ENCODE measurements around the gene CXorf65. TPM values are rescaled to one million over a fixed set of nuclear protein-coding genes. Genes with fewer than 3 reads are reported as not detected.

The CXorf65 gene
- total RNA-seq, 3 donors from 2014 or later = 6.0 to 11.3 (median 6.6) TPM

DNA sequence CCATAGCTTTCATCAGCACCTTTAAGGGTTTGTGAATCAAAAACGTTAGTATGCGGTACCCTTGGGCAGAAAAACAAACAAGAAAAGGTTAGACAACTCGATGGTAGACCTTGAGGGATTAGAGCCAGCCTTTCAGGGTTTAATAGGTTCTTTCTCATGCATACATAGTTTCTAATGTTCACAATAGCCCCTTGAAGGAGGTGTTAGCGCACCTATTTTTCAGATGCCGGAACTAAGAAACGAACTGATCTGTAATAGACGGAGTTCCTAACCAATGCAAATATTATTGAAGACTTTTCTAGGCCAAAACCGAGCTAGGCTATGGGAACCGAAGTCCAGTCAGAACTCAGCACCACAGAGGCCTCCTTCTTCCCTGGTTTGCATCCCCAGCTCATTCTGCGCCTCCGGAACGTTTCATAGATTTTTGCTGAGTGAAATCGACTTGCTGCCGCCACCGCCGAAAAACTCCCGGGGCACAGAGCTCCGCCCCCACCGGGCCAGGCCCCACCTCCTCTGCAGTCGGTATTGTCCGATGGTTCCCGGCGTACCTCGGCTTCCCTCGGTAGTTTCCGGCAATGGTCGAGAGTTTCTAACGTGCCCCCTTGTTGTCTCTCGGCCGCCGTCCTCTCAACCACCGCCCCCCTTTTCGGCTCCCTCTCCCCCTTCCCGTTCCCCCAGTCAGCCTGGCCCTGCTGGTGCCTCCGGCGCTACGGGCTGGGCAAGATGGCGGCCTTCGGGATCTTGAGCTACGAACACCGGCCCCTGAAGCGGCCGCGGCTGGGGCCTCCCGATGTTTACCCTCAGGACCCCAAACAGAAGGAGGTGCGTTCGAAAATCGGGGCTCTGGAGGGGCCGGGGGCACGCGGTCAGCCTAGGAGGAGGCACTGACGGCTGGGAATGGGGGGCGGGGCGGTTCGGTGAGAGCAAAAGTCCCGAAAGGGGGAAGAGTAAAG, 11.8 kb upstream of the CXorf65 start, which contains the start of gene MED12:
Gene MED12 (plus strand): TSS at position 565 of the 953 bp plus-strand sequence. CDS start 159 bp downstream, at position 724.
- no peaks in the 10 kb centered on the region for H3K9me3 Mint-ChIP-seq
- H3K4me3 Mint-ChIP-seq = peak within 1 kb of the TSS; percentile 86
- DNase-seq = peak; percentile 74
- peak; percentile 94 to 98 for ATAC-seq
- H3K27me3 Mint-ChIP-seq (ENCODE audit: low read depth) = no peaks in the 10 kb centered on the region
- peaks cover 14% of the 10 kb centered on the region for H3K36me3 Mint-ChIP-seq (ENCODE audit: insufficient read depth)
- H3K4me1 Mint-ChIP-seq (ENCODE audit: low read depth) = peaks cover 27% of the 10 kb centered on the region

DNA sequence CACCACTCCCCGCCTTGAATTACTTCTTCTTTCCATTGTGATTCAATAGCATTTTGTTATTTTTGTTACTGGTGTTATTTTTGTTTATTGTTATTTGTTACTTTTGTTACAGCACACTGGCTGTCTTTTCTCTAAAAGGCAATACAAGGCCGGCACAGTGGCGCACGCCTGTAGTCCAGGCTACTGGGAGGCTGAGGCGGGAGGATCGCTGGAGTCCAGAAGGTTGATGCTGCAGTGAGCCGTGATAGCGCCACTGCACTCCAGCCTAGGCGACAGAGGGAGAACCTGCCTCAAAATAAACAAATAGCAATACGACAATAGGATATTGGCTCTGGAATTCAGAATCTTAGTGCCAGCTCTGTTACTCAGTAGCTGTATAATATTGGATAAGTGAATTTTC, 10.8 kb upstream of the CXorf65 start:
- Mint-ChIP-seq H3K4me3 (no peak overlapping the region), H3K9me3 (no peaks in the 10 kb centered on the region), H3K27me3 (ENCODE audit: low read depth) (no peaks in the 10 kb centered on the region), H3K4me1 (ENCODE audit: low read depth) (peaks cover 31% of the 10 kb centered on the region), H3K36me3 (ENCODE audit: insufficient read depth) (peaks cover 9% of the 10 kb centered on the region)
- ATAC-seq (no peak), DNase-seq (no peak)

DNA sequence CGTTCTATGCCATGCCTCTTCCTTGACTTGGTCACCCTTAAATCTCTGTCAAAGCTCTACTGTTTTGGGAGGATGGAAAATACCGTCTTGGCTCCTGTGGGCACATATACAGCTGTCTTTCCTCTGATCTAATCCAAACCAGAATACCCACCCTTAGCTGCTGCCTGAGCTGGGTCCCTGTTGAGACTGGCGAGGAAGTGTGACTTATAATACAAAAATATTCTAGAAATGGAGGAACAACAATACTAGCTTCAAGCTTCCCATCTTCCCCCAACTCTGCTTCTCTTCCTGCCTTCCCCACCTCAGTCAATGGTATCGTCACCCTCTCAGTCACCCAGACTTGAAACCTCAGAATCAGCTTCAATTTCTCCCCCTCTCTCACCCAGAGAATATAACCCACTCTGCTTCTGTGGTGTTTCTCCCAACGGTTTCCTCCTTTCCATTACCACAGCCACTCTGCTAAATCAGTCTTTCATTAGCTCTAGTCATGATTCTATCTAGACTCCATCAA, 5.4 kb upstream of the CXorf65 start:
- H3K4me1 Mint-ChIP-seq (ENCODE audit: low read depth) = peaks cover 39% of the 10 kb centered on the region
- H3K4me3 Mint-ChIP-seq = peak overlapping the region; percentile 96
- DNase-seq (peak; percentile 23), ATAC-seq (peak; percentile 38 to 53)
- no peaks in the 10 kb centered on the region for H3K27me3 Mint-ChIP-seq (ENCODE audit: low read depth)
- no peaks in the 10 kb centered on the region for H3K9me3 Mint-ChIP-seq
- H3K36me3 Mint-ChIP-seq (ENCODE audit: insufficient read depth) = peaks cover 27% of the 10 kb centered on the region

GRCh38 chrX:71111141-71111843, 4.8 kb upstream of the CXorf65 start, which contains the start of gene IL2RG:
Gene IL2RG, minus strand, starts transcription at chrX:71111577. Its CDS starts 38 bp downstream, at chrX:71111539.
- peak; percentile 75 for DNase-seq
- peak; percentile 87 to 90 for ATAC-seq
- Mint-ChIP-seq H3K4me3 (peak within 1 kb of the TSS; percentile 96), H3K9me3 (no peaks in the 10 kb centered on the region), H3K27me3 (ENCODE audit: low read depth) (no peaks in the 10 kb centered on the region), H3K36me3 (ENCODE audit: insufficient read depth) (peaks cover 31% of the 10 kb centered on the region), H3K4me1 (ENCODE audit: low read depth) (peaks cover 43% of the 10 kb centered on the region)

- no peak for DNase-seq
- Mint-ChIP-seq H3K4me3 (peak overlapping the region; percentile 96), H3K4me1 (ENCODE audit: low read depth) (peaks cover 57% of the 10 kb centered on the region), H3K9me3 (no peaks in the 10 kb centered on the region), H3K27me3 (ENCODE audit: low read depth) (no peaks in the 10 kb centered on the region), H3K36me3 (ENCODE audit: insufficient read depth) (peaks cover 39% of the 10 kb centered on the region)
- ATAC-seq = no peak
Observed at GRCh38 chrX:71109051-71109450, 2.5 kb upstream of the CXorf65 start.

GRCh38 chrX:71107762-71108360, 1.3 kb upstream of the CXorf65 start:
- Mint-ChIP-seq H3K4me3 (peak overlapping the region; percentile 96), H3K9me3 (no peaks in the 10 kb centered on the region), H3K4me1 (ENCODE audit: low read depth) (peaks cover 60% of the 10 kb centered on the region), H3K27me3 (ENCODE audit: low read depth) (no peaks in the 10 kb centered on the region), H3K36me3 (ENCODE audit: insufficient read depth) (peaks cover 39% of the 10 kb centered on the region)
- ATAC-seq = no peak
- DNase-seq = no peak

DNA sequence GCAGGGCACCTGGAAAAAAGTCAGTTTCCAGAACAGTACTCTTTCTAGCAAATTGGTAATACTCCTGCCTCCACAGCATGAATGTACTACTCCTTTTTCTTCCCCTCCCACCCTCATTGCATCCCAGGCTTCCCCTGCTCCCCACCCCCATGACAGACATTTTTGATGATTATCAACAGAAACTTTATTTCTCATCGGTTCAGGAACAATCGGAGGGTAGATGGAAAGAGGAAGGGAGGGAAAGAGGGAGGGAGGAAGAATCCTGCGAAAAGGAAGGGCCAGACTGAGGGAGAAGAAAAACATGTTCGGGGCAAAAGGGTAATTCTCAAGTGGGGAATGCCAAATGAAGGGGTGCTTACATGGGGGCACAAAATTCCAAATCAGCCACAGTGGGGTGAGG, 705 bp upstream of the CXorf65 start:
- peaks cover 60% of the 10 kb centered on the region for H3K4me1 Mint-ChIP-seq (ENCODE audit: low read depth)
- H3K36me3 Mint-ChIP-seq (ENCODE audit: insufficient read depth) = peaks cover 39% of the 10 kb centered on the region

GRCh38 chrX:71105628-71106027, 912 bp downstream of the CXorf65 start:
- Mint-ChIP-seq H3K36me3 (ENCODE audit: insufficient read depth) (peaks cover 36% of the 10 kb centered on the region), H3K9me3 (no peaks in the 10 kb centered on the region), H3K4me3 (peak overlapping the region; percentile 38), H3K27me3 (ENCODE audit: low read depth) (no peaks in the 10 kb centered on the region), H3K4me1 (ENCODE audit: low read depth) (peaks cover 70% of the 10 kb centered on the region)
- ATAC-seq (no peak), DNase-seq (no peak)

More for the DNA sequence above, 705 bp upstream of the CXorf65 start:
- H3K27me3 Mint-ChIP-seq (ENCODE audit: low read depth) = no peaks in the 10 kb centered on the region
- no peaks in the 10 kb centered on the region for H3K9me3 Mint-ChIP-seq
- peak overlapping the region; percentile 96 for H3K4me3 Mint-ChIP-seq
- ATAC-seq = no peak
- DNase-seq = no peak

GRCh38 chrX:71103110-71103983, 3.2 kb downstream of the CXorf65 start:
- Mint-ChIP-seq H3K9me3 (no peaks in the 10 kb centered on the region), H3K36me3 (ENCODE audit: insufficient read depth) (peaks cover 19% of the 10 kb centered on the region), H3K27me3 (ENCODE audit: low read depth) (no peaks in the 10 kb centered on the region), H3K4me3 (peak overlapping the region; percentile 71), H3K4me1 (ENCODE audit: low read depth) (peaks cover 84% of the 10 kb centered on the region)
- ATAC-seq = peak; percentile 20 to 32
- peak; percentile 55 for DNase-seq

DNA sequence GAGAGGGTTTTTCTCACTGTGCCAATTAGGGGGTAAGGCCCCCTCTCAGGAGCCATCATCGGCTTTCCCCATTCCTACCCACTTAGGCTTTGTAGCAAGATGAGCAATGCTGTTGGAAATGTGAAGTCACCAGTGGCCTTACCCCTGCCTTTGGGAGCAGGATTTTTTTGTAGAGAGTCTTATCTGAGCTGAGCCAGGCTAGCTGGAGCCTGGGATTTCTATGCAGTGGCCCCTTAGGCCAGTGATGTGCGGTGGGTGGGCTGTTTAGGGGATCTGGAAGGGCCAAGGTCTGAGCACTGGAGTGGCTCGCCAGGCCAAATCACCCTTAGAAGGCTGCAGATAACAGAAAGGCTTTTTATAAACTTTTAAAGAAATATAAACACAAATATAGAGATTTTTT, 4.2 kb downstream of the CXorf65 start:
- DNase-seq (no peak), ATAC-seq (no peak)
- H3K4me1 Mint-ChIP-seq (ENCODE audit: low read depth) = peaks cover 84% of the 10 kb centered on the region
- H3K4me3 Mint-ChIP-seq = no peak overlapping the region
- H3K27me3 Mint-ChIP-seq (ENCODE audit: low read depth) = no peaks in the 10 kb centered on the region
- no peaks in the 10 kb centered on the region for H3K9me3 Mint-ChIP-seq
- peaks cover 12% of the 10 kb centered on the region for H3K36me3 Mint-ChIP-seq (ENCODE audit: insufficient read depth)

DNA sequence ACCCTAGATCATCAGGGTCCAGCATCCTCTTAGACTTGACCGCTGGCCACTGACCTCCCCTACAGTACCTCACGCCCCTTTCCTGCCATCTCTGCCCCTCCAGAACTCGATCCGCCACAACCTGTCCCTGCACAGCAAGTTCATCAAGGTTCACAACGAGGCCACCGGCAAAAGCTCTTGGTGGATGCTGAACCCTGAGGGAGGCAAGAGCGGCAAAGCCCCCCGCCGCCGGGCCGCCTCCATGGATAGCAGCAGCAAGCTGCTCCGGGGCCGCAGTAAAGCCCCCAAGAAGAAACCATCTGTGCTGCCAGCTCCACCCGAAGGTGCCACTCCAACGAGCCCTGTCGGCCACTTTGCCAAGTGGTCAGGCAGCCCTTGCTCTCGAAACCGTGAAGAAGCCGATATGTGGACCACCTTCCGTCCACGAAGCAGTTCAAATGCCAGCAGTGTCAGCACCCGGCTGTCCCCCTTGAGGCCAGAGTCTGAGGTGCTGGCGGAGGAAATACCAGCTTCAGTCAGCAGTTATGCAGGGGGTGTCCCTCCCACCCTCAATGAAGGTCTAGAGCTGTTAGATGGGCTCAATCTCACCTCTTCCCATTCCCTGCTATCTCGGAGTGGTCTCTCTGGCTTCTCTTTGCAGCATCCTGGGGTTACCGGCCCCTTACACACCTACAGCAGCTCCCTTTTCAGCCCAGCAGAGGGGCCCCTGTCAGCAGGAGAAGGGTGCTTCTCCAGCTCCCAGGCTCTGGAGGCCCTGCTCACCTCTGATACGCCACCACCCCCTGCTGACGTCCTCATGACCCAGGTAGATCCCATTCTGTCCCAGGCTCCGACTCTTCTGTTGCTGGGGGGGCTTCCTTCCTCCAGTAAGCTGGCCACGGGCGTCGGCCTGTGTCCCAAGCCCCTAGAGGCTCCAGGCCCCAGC, 5.7 kb downstream of the CXorf65 start:
- DNase-seq = no peak
- Mint-ChIP-seq H3K9me3 (no peaks in the 10 kb centered on the region), H3K36me3 (ENCODE audit: insufficient read depth) (peaks cover 4% of the 10 kb centered on the region), H3K4me1 (ENCODE audit: low read depth) (peaks cover 75% of the 10 kb centered on the region), H3K27me3 (ENCODE audit: low read depth) (no peaks in the 10 kb centered on the region), H3K4me3 (no peak overlapping the region)
- no peak for ATAC-seq

- no peaks in the 10 kb centered on the region for H3K9me3 Mint-ChIP-seq
- H3K36me3 Mint-ChIP-seq (ENCODE audit: insufficient read depth) = no peaks in the 10 kb centered on the region
- ATAC-seq (no peak), DNase-seq (no peak)
- no peak overlapping the region for H3K4me3 Mint-ChIP-seq
- H3K27me3 Mint-ChIP-seq (ENCODE audit: low read depth) = no peaks in the 10 kb centered on the region
- H3K4me1 Mint-ChIP-seq (ENCODE audit: low read depth) = peaks cover 73% of the 10 kb centered on the region
Observed at GRCh38 chrX:71099736-71100135, 6.8 kb downstream of the CXorf65 start.
